GM12891 (cell line): Measurements from ENCODE around the gene PSMC3.

Experiments
- PAX5 ChIP-seq: IDR thresholded peaks from 2 replicates; pipeline ENCODE4 v1.6.1; 2011; ENCODE audit warnings: low read length, moderate library complexity, mild to moderate bottlenecking; ENCODE audit not compliant: insufficient read depth, severe bottlenecking
- POLR2A ChIP-seq: IDR thresholded peaks from 2 replicates; pipeline ENCODE4 v1.6.1; 2011; ENCODE audit warnings: low read depth, low read length, control low read depth
- POLR2AphosphoS5 ChIP-seq: IDR thresholded peaks from 2 replicates; pipeline ENCODE4 v1.6.1; 2011; ENCODE audit warnings: low read depth, low read length, control low read depth
- SPI1 ChIP-seq: IDR thresholded peaks from 2 replicates; pipeline ENCODE4 v1.6.1; 2011; ENCODE audit warnings: low read depth, low read length, control low read depth
- TAF1 ChIP-seq: IDR thresholded peaks from 2 replicates; pipeline ENCODE4 v1.6.1; 2011; ENCODE audit warnings: low read depth, low read length, control low read depth

DNA sequence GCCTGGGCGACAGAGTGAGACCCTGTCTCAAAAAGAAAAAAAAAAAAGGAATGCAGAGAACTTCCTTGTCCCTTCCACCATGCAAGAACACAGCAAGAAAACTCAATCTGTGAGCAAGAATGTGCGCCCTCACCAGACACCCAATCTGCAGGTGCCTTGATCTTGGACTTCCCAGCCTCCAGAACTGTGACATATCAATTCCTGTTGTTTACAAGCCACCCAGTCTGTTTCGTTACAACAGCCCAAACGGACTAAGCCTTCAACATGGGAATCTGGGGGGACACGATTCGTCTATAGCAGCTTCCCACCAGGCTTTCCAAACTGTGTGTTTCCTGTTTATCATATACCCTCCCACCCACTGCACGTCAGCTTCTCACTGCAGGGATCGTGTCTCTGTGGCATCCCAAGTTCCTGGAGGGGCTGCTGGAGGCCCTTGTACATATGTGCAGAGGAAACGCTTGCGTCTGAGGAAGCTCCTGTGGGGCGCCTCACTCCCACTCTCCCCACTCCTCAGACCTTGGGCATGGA lies 11.0 kb upstream of the PSMC3 start:
- TF ChIP-seq SPI1 = no peak
- TF ChIP-seq POLR2AphosphoS5 = no peak
- TF ChIP-seq POLR2A = no peak
- no peak for TF ChIP-seq TAF1
- TF ChIP-seq PAX5 = no peak
